Mesenchymal stem cell (in vitro differentiated cells and primary cell): ENCODE data around the gene FAM89B.
A peak's percentile ranks its signal among the peaks of the same experiment; 100 is the strongest.

ENCODE experiments used
- DNase-seq: peaks from one replicate; pipeline ENCODE4 v3.0.0-alpha.2; 2013
- H2AFZ ChIP-seq: one replicate; pipeline ENCODE4 v1.6.1; 2013; ENCODE audit warnings: low read depth, mild to moderate bottlenecking, control low read depth, inconsistent platforms, low read length, moderate library complexity
- H2AK5ac ChIP-seq: 2 replicates; pipeline ENCODE4 v1.6.1; 2013; ENCODE audit warnings: low read length, moderate library complexity, mild to moderate bottlenecking, inconsistent platforms; ENCODE audit not compliant: severe bottlenecking
- H2BK120ac ChIP-seq: one replicate; pipeline ENCODE4 v1.6.1; 2013; ENCODE audit warnings: low read depth, mild to moderate bottlenecking, inconsistent platforms, low read length, moderate library complexity
- H2BK12ac ChIP-seq, 2 experiments: one replicate each; pipeline ENCODE4 v1.6.1; 2013; ENCODE audit warnings: inconsistent platforms in 2 of 2, low read length in 2 of 2, mild to moderate bottlenecking in 2 of 2, moderate library complexity in 2 of 2, control low read depth in 1 of 2
- H2BK15ac ChIP-seq: one replicate; pipeline ENCODE4 v1.6.1; 2013; ENCODE audit warnings: mild to moderate bottlenecking, low read depth, inconsistent platforms; ENCODE audit not compliant: poor library complexity, severe bottlenecking
- H2BK5ac ChIP-seq: 2 replicates; pipeline ENCODE4 v1.6.1; 2013; ENCODE audit warnings: low read depth, mild to moderate bottlenecking, low read length, control low read depth, inconsistent platforms; ENCODE audit not compliant: poor library complexity, severe bottlenecking
- H3K14ac ChIP-seq, 2 experiments: one replicate each; pipeline ENCODE4 v1.6.1; 2013; ENCODE audit warnings: inconsistent platforms in 2 of 2, low read length in 2 of 2, control low read depth in 1 of 2, mild to moderate bottlenecking in 1 of 2, moderate library complexity in 1 of 2
- H3K18ac ChIP-seq, 2 experiments: one replicate each; pipeline ENCODE4 v1.6.1; 2013; ENCODE audit warnings: inconsistent platforms in 2 of 2, low read length in 2 of 2, control low read depth in 1 of 2, low read depth in 1 of 2, mild to moderate bottlenecking in 1 of 2
- H3K23ac ChIP-seq, 2 experiments: one replicate each; pipeline ENCODE4 v1.6.1; 2013; ENCODE audit warnings: inconsistent platforms in 2 of 2, low read length in 2 of 2, mild to moderate bottlenecking in 2 of 2, moderate library complexity in 2 of 2, control low read depth in 1 of 2
- H3K27ac ChIP-seq: 2 replicates; pipeline ENCODE4 v1.5.1; 2013; ENCODE audit warnings: mild to moderate bottlenecking, moderate library complexity, low read length, control low read depth, inconsistent platforms; ENCODE audit not compliant: poor library complexity, severe bottlenecking
- H3K27me3 ChIP-seq, 2 experiments: 2 replicates each; pipeline versions ENCODE4 v1.6.1 to v1.7.0; 2013; ENCODE audit warnings: low read length in 2 of 2, mild to moderate bottlenecking in 2 of 2, moderate library complexity in 2 of 2, control low read depth in 1 of 2, inconsistent platforms in 1 of 2; ENCODE audit not compliant: control insufficient read depth in 1 of 2, insufficient read depth in 1 of 2
- H3K36me3 ChIP-seq, 2 experiments: 2 replicates each; pipeline versions ENCODE4 v1.6.1 to v1.7.0; 2013; ENCODE audit warnings: low read length in 2 of 2, control low read depth in 1 of 2, inconsistent platforms in 1 of 2, low read depth in 1 of 2, mild to moderate bottlenecking in 1 of 2; ENCODE audit not compliant: insufficient read depth in 2 of 2, control insufficient read depth in 1 of 2
- H3K4ac ChIP-seq, 2 experiments: one replicate each; pipeline ENCODE4 v1.6.1; 2013; ENCODE audit warnings: inconsistent platforms in 2 of 2, low read length in 2 of 2, mild to moderate bottlenecking in 2 of 2, moderate library complexity in 2 of 2, control low read depth in 1 of 2, low read depth in 1 of 2
- H3K4me1 ChIP-seq: 2 replicates; pipeline ENCODE4 v1.6.1; 2013; ENCODE audit warnings: low read depth, low read length, control low read depth; ENCODE audit not compliant: control insufficient read depth, insufficient read depth
- H3K4me2 ChIP-seq: 2 replicates; pipeline ENCODE4 v1.6.1; 2013; ENCODE audit warnings: low read length, mild to moderate bottlenecking, inconsistent platforms; ENCODE audit not compliant: poor library complexity, severe bottlenecking
- H3K4me3 ChIP-seq, 2 experiments: 2 replicates each; pipeline versions ENCODE4 v1.5.1 to v1.7.0; 2013; ENCODE audit warnings: low read length in 2 of 2, mild to moderate bottlenecking in 2 of 2, control low read depth in 1 of 2, low read depth in 1 of 2; ENCODE audit not compliant: insufficient read depth in 1 of 2
- H3K79me1 ChIP-seq: replicated peaks from 2 replicates; pipeline ENCODE4 v1.6.1; 2013; ENCODE audit warnings: mild to moderate bottlenecking, control low read depth, low read length, inconsistent platforms; ENCODE audit not compliant: poor library complexity, severe bottlenecking
- H3K9ac ChIP-seq: 2 replicates; pipeline ENCODE4 v1.7.0; 2013; ENCODE audit warnings: mild to moderate bottlenecking, low read length, moderate library complexity
- H3K9me3 ChIP-seq: 2 replicates; pipeline ENCODE4 v1.7.0; 2013; ENCODE audit warnings: mild to moderate bottlenecking, low read length; ENCODE audit not compliant: control insufficient read depth
- H4K8ac ChIP-seq: one replicate; pipeline ENCODE4 v1.6.1; 2013; ENCODE audit warnings: inconsistent platforms, mild to moderate bottlenecking, low read length, moderate library complexity
- H4K91ac ChIP-seq: one replicate; pipeline ENCODE4 v1.6.1; 2013; ENCODE audit warnings: mild to moderate bottlenecking, low read length, inconsistent platforms
- WGBS: methylation state at CpG from one replicate; pipeline ENCODE4 v1.1.7; 2013; ENCODE audit warnings: mixed read lengths; 5-methylcytosine and 5-hydroxymethylcytosine counted together

FAM89B gene

GRCh38 chr11:65593518-65594414 lies 21.4 kb downstream of the FAM89B start:
- peak overlapping the region in 1 of 2 experiments; percentile 82 for H3K4ac ChIP-seq
- H3K27me3 ChIP-seq: no peaks in the 10 kb centered on the region
- no peak overlapping the region for H3K14ac ChIP-seq
- no peak overlapping the region for H2AFZ ChIP-seq
- H3K4me1 ChIP-seq: peaks cover 33% of the 10 kb centered on the region
- no peak overlapping the region for H2AK5ac ChIP-seq
- peak; percentile 57 for DNase-seq
- H4K91ac ChIP-seq: no peak overlapping the region
- no peak overlapping the region for H2BK120ac ChIP-seq
- H3K36me3 ChIP-seq: peaks cover 43 to 55% of the 10 kb centered on the region in 2 experiments
- WGBS: 89% methylated on average over 26 of the region's 26 CpGs
- H4K8ac ChIP-seq: peak overlapping the region; percentile 72
- peak overlapping the region in 1 of 2 experiments; percentile 9 for H3K4me3 ChIP-seq
- H3K23ac ChIP-seq: no peak overlapping the region
- H3K79me1 ChIP-seq: peaks cover 9% of the 10 kb centered on the region
- no peak overlapping the region for H2BK12ac ChIP-seq
- no peak overlapping the region for H2BK5ac ChIP-seq
- no peak overlapping the region for H3K4me2 ChIP-seq
- H3K27ac ChIP-seq: no peak overlapping the region
- H3K9me3 ChIP-seq: no peaks in the 10 kb centered on the region
- H3K18ac ChIP-seq: peak overlapping the region; percentile 30 to 67
- H2BK15ac ChIP-seq: no peak overlapping the region
- H3K9ac ChIP-seq: no peak overlapping the region

- 92% methylated on average over 3 of the region's 3 CpGs for WGBS
- Histone ChIP-seq H3K27ac (no peak overlapping the region), H2BK15ac (no peak overlapping the region)
Observed at GRCh38 chr11:65595131-65595530, 22.8 kb downstream of the FAM89B start.

GRCh38 chr11:65595543-65596281 lies 23.4 kb downstream of the FAM89B start, which contains the start of gene KCNK7:
Gene KCNK7 (minus strand): TSS chr11:65595800. CDS start chr11:65595772, 28 bp downstream.
- peak within 1 kb of the TSS; percentile 24 for H4K8ac ChIP-seq
- H3K4me1 ChIP-seq: peaks cover 22% of the 10 kb centered on the region
- no peak within 1 kb of the TSS for H3K4me2 ChIP-seq
- H3K18ac ChIP-seq: no peak within 1 kb of the TSS
- H4K91ac ChIP-seq: no peak within 1 kb of the TSS
- no peak within 1 kb of the TSS for H2AFZ ChIP-seq
- no peak within 1 kb of the TSS for H3K27ac ChIP-seq
- H3K9me3 ChIP-seq: no peaks in the 10 kb centered on the region
- H3K79me1 ChIP-seq: peaks cover 4% of the 10 kb centered on the region
- H3K23ac ChIP-seq: no peak within 1 kb of the TSS
- H3K36me3 ChIP-seq: peaks cover 47 to 60% of the 10 kb centered on the region in 2 experiments
- no peak within 1 kb of the TSS for H2BK120ac ChIP-seq
- peak within 1 kb of the TSS in 1 of 2 experiments; percentile 40 for H2BK12ac ChIP-seq
- H2BK15ac ChIP-seq: peak within 1 kb of the TSS; percentile 39
- peak within 1 kb of the TSS in 1 of 2 experiments; percentile 6 for H3K14ac ChIP-seq
- no peak within 1 kb of the TSS for H3K4ac ChIP-seq
- DNase-seq: no peak
- WGBS: 87% methylated on average over 12 of the region's 12 CpGs
- H3K4me3 ChIP-seq: peak within 1 kb of the TSS in 1 of 2 experiments; percentile 18
- H3K9ac ChIP-seq: peak within 1 kb of the TSS; percentile 26
- H3K27me3 ChIP-seq: no peaks in the 10 kb centered on the region
- H2AK5ac ChIP-seq: no peak within 1 kb of the TSS
- H2BK5ac ChIP-seq: no peak within 1 kb of the TSS

More at GRCh38 chr11:65595131-65595530, 22.8 kb downstream of the FAM89B start:
- Histone ChIP-seq H3K36me3 (peaks cover 47 to 59% of the 10 kb centered on the region in 2 experiments), H3K4me2 (no peak overlapping the region), H2AFZ (no peak overlapping the region), H3K4me1 (peaks cover 25% of the 10 kb centered on the region), H3K18ac (no peak overlapping the region), H3K79me1 (peaks cover 4% of the 10 kb centered on the region), H4K91ac (no peak overlapping the region), H3K27me3 (no peaks in the 10 kb centered on the region), H2BK12ac (no peak overlapping the region), H3K4me3 (no peak overlapping the region), H2AK5ac (no peak overlapping the region), H3K4ac (no peak overlapping the region), H3K14ac (no peak overlapping the region), H3K9ac (peak overlapping the region; percentile 26), H2BK120ac (no peak overlapping the region), H3K23ac (no peak overlapping the region), H4K8ac (peak overlapping the region; percentile 24), H3K9me3 (no peaks in the 10 kb centered on the region), H2BK5ac (no peak overlapping the region)
- DNase-seq: no peak

GRCh38 chr11:65596520-65596919 lies 24.2 kb downstream of the FAM89B start:
- Histone ChIP-seq H3K4me1 (peaks cover 27% of the 10 kb centered on the region), H3K4me3 (peak overlapping the region in 1 of 2 experiments; percentile 18), H3K27me3 (no peaks in the 10 kb centered on the region), H2BK5ac (no peak overlapping the region), H3K36me3 (peaks cover 48 to 68% of the 10 kb centered on the region in 2 experiments), H3K9ac (no peak overlapping the region), H3K14ac (no peak overlapping the region), H3K4me2 (no peak overlapping the region), H3K27ac (no peak overlapping the region), H3K18ac (no peak overlapping the region), H2BK12ac (no peak overlapping the region), H4K8ac (no peak overlapping the region), H3K9me3 (no peaks in the 10 kb centered on the region), H2BK120ac (no peak overlapping the region), H4K91ac (no peak overlapping the region), H3K4ac (no peak overlapping the region), H2AK5ac (no peak overlapping the region), H2BK15ac (no peak overlapping the region), H3K79me1 (peaks cover 6% of the 10 kb centered on the region), H2AFZ (no peak overlapping the region), H3K23ac (no peak overlapping the region)
- WGBS: 84% methylated on average over 5 of the region's 6 CpGs
- DNase-seq: no peak
